H1 (cell line): Measurements from ENCODE around the gene SYT13. TPM values are rescaled to one million over a fixed set of nuclear protein-coding genes. Genes with fewer than 3 reads are reported as not detected.

Experiments
- CTCF ChIA-PET: fragments of 300-600 bp; sonication (Branson Sonifier 250); formaldehyde crosslinking; loops from one replicate; lab custom pipeline; 2021; ENCODE audit not compliant: partially characterized antibody; lab: Charles Lee
- POLR2A ChIA-PET: fragments of 300-600 bp; sonication (Branson Sonifier 250); formaldehyde crosslinking; loops from one replicate; lab custom pipeline; 2021; ENCODE audit warnings: inconsistent platforms; ENCODE audit not compliant: partially characterized antibody; lab: Charles Lee
- DNase-seq, 2 experiments: peaks; one replicate each; pipeline versions ENCODE4 v3.0.0 to v3.0.0-alpha.2; 2010 to 2022; ENCODE audit warnings: low spot score in 2 of 2, low read depth in 1 of 2, mixed read lengths in 1 of 2
- FAIRE-seq: peaks from 2 replicates; lab custom pipeline; 2011; peaks lifted over from hg19 to GRCh38; lab: Jason Lieb, UNC
- H2AFZ ChIP-seq: 2 replicates; pipeline ENCODE4 v1.8.1; 2012; ENCODE audit warnings: low read length, inconsistent platforms
- H2AK5ac ChIP-seq: 2 replicates; pipeline ENCODE4 v1.6.1; 2013; ENCODE audit warnings: low read depth, low read length
- H2BK120ac ChIP-seq: replicated peaks from 2 replicates; pipeline ENCODE3; 2013; ENCODE audit warnings: low read depth, low read length, inconsistent platforms
- H2BK12ac ChIP-seq: 2 replicates; pipeline ENCODE4 v1.6.1; 2013; ENCODE audit warnings: low read depth, low read length
- H2BK15ac ChIP-seq: 2 replicates; pipeline ENCODE4 v1.6.1; 2013; ENCODE audit warnings: low read length
- H2BK20ac ChIP-seq: 2 replicates; pipeline ENCODE4 v1.6.1; 2013; ENCODE audit warnings: low read length
- H2BK5ac ChIP-seq: 2 replicates; pipeline ENCODE4 v1.6.1; 2013; ENCODE audit warnings: low read depth, low read length
- H3K14ac ChIP-seq: 2 replicates; pipeline ENCODE4 v1.6.1; 2013; ENCODE audit warnings: inconsistent platforms; ENCODE audit not compliant: insufficient read length
- H3K18ac ChIP-seq: 2 replicates; pipeline ENCODE4 v1.6.1; 2013; ENCODE audit warnings: low read length; ENCODE audit errors: extremely low read depth
- H3K23ac ChIP-seq: 2 replicates; pipeline ENCODE4 v1.6.1; 2013; ENCODE audit warnings: inconsistent platforms; ENCODE audit not compliant: insufficient read length
- H3K23me2 ChIP-seq: 2 replicates; pipeline ENCODE4 v1.6.1; 2013; ENCODE audit warnings: low read depth, low read length
- H3K27ac ChIP-seq: 2 replicates; pipeline ENCODE4 v1.6.1; 2011; ENCODE audit warnings: low read depth, low read length, inconsistent platforms
- H3K27me3 ChIP-seq, 4 experiments: replicated peaks in 1 of 4; 1 replicate in 1 of 4; 2 replicates in 3 of 4; pipeline versions ENCODE4 v1.6.1 to v1.8.1; 2011 to 2013; ENCODE audit warnings: low read length in 3 of 4, mild to moderate bottlenecking in 3 of 4, inconsistent platforms in 2 of 4, mixed read lengths in 2 of 4, moderate library complexity in 1 of 4; ENCODE audit not compliant: control insufficient read depth in 3 of 4, insufficient read depth in 3 of 4; ENCODE audit errors: extremely low read depth in 1 of 4
- H3K36me3 ChIP-seq, 4 experiments: 2 replicates each; pipeline versions ENCODE4 v1.6.1 to v1.8.1; 2011 to 2013; ENCODE audit warnings: mild to moderate bottlenecking in 4 of 4, low read length in 3 of 4, moderate library complexity in 2 of 4, control low read depth in 1 of 4, inconsistent platforms in 1 of 4; ENCODE audit not compliant: insufficient read depth in 4 of 4, control insufficient read depth in 2 of 4
- H3K4ac ChIP-seq: replicated peaks from 2 replicates; pipeline ENCODE3; 2013; ENCODE audit warnings: low read length, low read depth, mixed read lengths, inconsistent platforms; ENCODE audit not compliant: insufficient read length
- H3K4me1 ChIP-seq, 4 experiments: replicated peaks in 1 of 4; 1 replicate in 1 of 4; 2 replicates in 3 of 4; pipeline versions ENCODE4 v1.6.1 to v1.8.1; 2011 to 2013; ENCODE audit warnings: low read length in 3 of 4, inconsistent platforms in 2 of 4, mixed read lengths in 1 of 4; ENCODE audit not compliant: insufficient read depth in 4 of 4, control insufficient read depth in 3 of 4
- H3K4me2 ChIP-seq, 2 experiments: 2 replicates each; pipeline versions ENCODE4 v1.6.1 to v1.8.1; 2011 to 2013; ENCODE audit warnings: low read depth in 2 of 2, low read length in 2 of 2, control low read depth in 1 of 2, inconsistent platforms in 1 of 2, mild to moderate bottlenecking in 1 of 2; ENCODE audit not compliant: insufficient read depth in 1 of 2
- H3K4me3 ChIP-seq, 4 experiments: fragments of 200-600, 300-600 bp in 1 of 4; sonication (generic), shearing (Covaris generic), sonication (Bioruptor Twin) in 1 of 4; 2 replicates each; pipeline versions ENCODE4 v1.5.1 to v1.8.1; 2011 to 2016; ENCODE audit warnings: low read length in 4 of 4, low read depth in 3 of 4, control low read depth in 2 of 4, inconsistent platforms in 2 of 4, mild to moderate bottlenecking in 2 of 4, mixed read lengths in 1 of 4, moderate library complexity in 1 of 4; ENCODE audit not compliant: insufficient read depth in 2 of 4; ENCODE audit errors: extremely low read depth in 1 of 4
- H3K56ac ChIP-seq: replicated peaks from 2 replicates; pipeline ENCODE3; 2013; ENCODE audit warnings: low read depth, mild to moderate bottlenecking, mixed read lengths, low read length, inconsistent platforms; ENCODE audit not compliant: insufficient read length
- H3K79me1 ChIP-seq: 2 replicates; pipeline ENCODE4 v1.6.1; 2013; ENCODE audit warnings: low read depth, low read length, control low read depth
- H3K79me2 ChIP-seq, 2 experiments: 2 replicates each; pipeline versions ENCODE4 v1.6.1 to v1.8.1; 2012 to 2013; ENCODE audit warnings: low read length in 2 of 2, mild to moderate bottlenecking in 2 of 2, inconsistent platforms in 1 of 2; ENCODE audit not compliant: insufficient read depth in 2 of 2, control insufficient read depth in 1 of 2
- H3K9ac ChIP-seq, 4 experiments: replicated peaks in 1 of 4; 1 replicate in 1 of 4; 2 replicates in 3 of 4; pipeline versions ENCODE4 v1.6.1 to v1.8.1; 2011 to 2013; ENCODE audit warnings: low read depth in 3 of 4, low read length in 3 of 4, control low read depth in 2 of 4, mild to moderate bottlenecking in 2 of 4, moderate library complexity in 2 of 4, inconsistent platforms in 1 of 4; ENCODE audit errors: extremely low read depth in 1 of 4
- H3K9me3 ChIP-seq, 2 experiments: 2 replicates each; pipeline versions ENCODE4 v1.6.1 to v1.8.1; 2012 to 2013; ENCODE audit warnings: mild to moderate bottlenecking in 2 of 2, moderate library complexity in 2 of 2, control low read depth in 1 of 2, inconsistent platforms in 1 of 2, low read depth in 1 of 2, low read length in 1 of 2, mixed read lengths in 1 of 2; ENCODE audit not compliant: insufficient read depth in 2 of 2
- H4K20me1 ChIP-seq, 2 experiments: replicated peaks in 1 of 2; 2 replicates each; pipeline versions ENCODE3 to v1.8.1; 2011 to 2013; ENCODE audit warnings: inconsistent platforms in 2 of 2, low read length in 2 of 2, mild to moderate bottlenecking in 1 of 2; ENCODE audit not compliant: insufficient read depth in 2 of 2, control insufficient read depth in 1 of 2
- H4K5ac ChIP-seq: 2 replicates; pipeline ENCODE4 v1.6.1; 2013; ENCODE audit warnings: low read length, low read depth, mixed read lengths, inconsistent platforms; ENCODE audit not compliant: insufficient read length
- H4K8ac ChIP-seq: 2 replicates; pipeline ENCODE4 v1.8.0; 2013; ENCODE audit warnings: mild to moderate bottlenecking, moderate library complexity, low read length, inconsistent platforms; ENCODE audit not compliant: insufficient read depth; ENCODE audit errors: extremely low read depth
- H4K91ac ChIP-seq: replicated peaks from 2 replicates; pipeline ENCODE3; 2013; ENCODE audit warnings: low read length, mixed read lengths, inconsistent platforms; ENCODE audit not compliant: insufficient read length
- CHD1 ChIP-seq: IDR thresholded peaks from 2 replicates; pipeline ENCODE4 v1.6.1; 2012; ENCODE audit warnings: low read depth, low read length, improper control_type of control experiment
- CREB1 ChIP-seq: IDR thresholded peaks from 2 replicates; pipeline ENCODE4 v1.6.1; 2012; ENCODE audit warnings: inconsistent platforms
- EGR1 ChIP-seq: IDR thresholded peaks from 2 replicates; pipeline ENCODE4 v1.6.1; 2011; ENCODE audit warnings: low read depth, low read length, borderline replicate concordance
- FOSL1 ChIP-seq: IDR thresholded peaks from 2 replicates; pipeline ENCODE4 v1.6.1; 2011; ENCODE audit warnings: mild to moderate bottlenecking, low read depth, low read length, moderate library complexity; ENCODE audit not compliant: insufficient read depth
- HDAC6 ChIP-seq: IDR thresholded peaks from one replicate; pipeline ENCODE4 v1.7.1; 2012; ENCODE audit warnings: low read depth, mild to moderate bottlenecking, inconsistent platforms, low read length, moderate library complexity
- POLR2A ChIP-seq, 2 experiments: IDR thresholded peaks; 1 replicate in 1 of 2; 2 replicates in 1 of 2; pipeline ENCODE4 v1.6.1; 2011; ENCODE audit warnings: low read depth in 2 of 2, low read length in 2 of 2, mild to moderate bottlenecking in 2 of 2; ENCODE audit errors: control extremely low read depth in 1 of 2
- RAD21 ChIP-seq, 2 experiments: IDR thresholded peaks in 1 of 2; conservative IDR thresholded peaks in 1 of 2; 2 replicates each; pipeline ENCODE4 v1.6.1; 2011; ENCODE audit warnings: low read depth in 2 of 2, low read length in 2 of 2, improper control_type of control experiment in 1 of 2, inconsistent platforms in 1 of 2, mild to moderate bottlenecking in 1 of 2, moderate library complexity in 1 of 2
- SAP30 ChIP-seq: fragments of 300-600 bp; sonication (generic); IDR thresholded peaks from 2 replicates; pipeline ENCODE4 v1.7.1; 2012; ENCODE audit warnings: low read length, moderate library complexity, mild to moderate bottlenecking, inconsistent platforms; ENCODE audit not compliant: insufficient read depth, insufficient replicate concordance
- SIN3A ChIP-seq, 2 experiments: IDR thresholded peaks in 1 of 2; conservative IDR thresholded peaks in 1 of 2; 2 replicates each; pipeline ENCODE4 v1.6.1; 2011 to 2012; ENCODE audit warnings: low read length in 2 of 2, improper control_type of control experiment in 1 of 2, low read depth in 1 of 2, mild to moderate bottlenecking in 1 of 2
- SIX5 ChIP-seq: IDR thresholded peaks from 2 replicates; pipeline ENCODE4 v1.6.1; 2011; ENCODE audit warnings: mild to moderate bottlenecking, low read depth, low read length
- SP4 ChIP-seq: IDR thresholded peaks from 2 replicates; pipeline ENCODE4 v1.6.1; 2012; ENCODE audit warnings: low read length, inconsistent platforms
- whole genome bisulfite sequencing, 2 experiments: shearing (Covaris generic) in 1 of 2; methylation state at CpG; one replicate each; pipeline versions ENCODE4 v1.1.6 to v1.1.7; 2013 to 2015; ENCODE audit warnings: low lambda C conversion rate in 2 of 2, mixed read lengths in 2 of 2, inconsistent platforms in 1 of 2, low coverage in 1 of 2, missing lambda C conversion rate in 1 of 2; ENCODE audit not compliant: insufficient replicate concordance in 2 of 2, insufficient coverage in 1 of 2, insufficient read length in 1 of 2; ENCODE audit errors: extremely low coverage in 1 of 2, missing lambda C conversion rate in 1 of 2; 5-methylcytosine and 5-hydroxymethylcytosine counted together
- polyA plus RNA-seq, 7 experiments: library from polyadenylated mRNA; depleted of rRNA in 3 of 7; stranded (reverse) in 5 of 7; unstranded in 2 of 7; fragments of >200 nt in 5 of 7; fragments of 200-250 nt in 2 of 7; gene quantifications; 1 replicate in 5 of 7; 2 replicates in 1 of 7; 4 replicates in 1 of 7; pipeline versions ENCODE4 v1.2.1 to v1.2.3, GENCODE V29; 2011 to 2013; ENCODE audit warnings: missing spikeins in 2 of 7, mixed read lengths in 2 of 7
- total RNA-seq: library from RNA; stranded (reverse); fragmentation: NEBNext Ultra II Directional; extraction: Animal tissue kit (Norgen Biotek cat#: 25700); gene quantifications from 2 replicates; pipeline ENCODE4 v1.2.1, GENCODE V29; 2021
- TF ChIP-seq, protein P1 (sequence below): IDR thresholded peaks from 2 replicates; pipeline ENCODE4 v1.6.1; 2012; ENCODE audit warnings: low read length, inconsistent platforms

The SYT13 gene
- total and polyA plus RNA-seq, 2 of the 8 experiments (the other 6 are each of a cell fraction or from before 2014, with no cell fraction given): 4.8 to 13.2 TPM

DNA sequence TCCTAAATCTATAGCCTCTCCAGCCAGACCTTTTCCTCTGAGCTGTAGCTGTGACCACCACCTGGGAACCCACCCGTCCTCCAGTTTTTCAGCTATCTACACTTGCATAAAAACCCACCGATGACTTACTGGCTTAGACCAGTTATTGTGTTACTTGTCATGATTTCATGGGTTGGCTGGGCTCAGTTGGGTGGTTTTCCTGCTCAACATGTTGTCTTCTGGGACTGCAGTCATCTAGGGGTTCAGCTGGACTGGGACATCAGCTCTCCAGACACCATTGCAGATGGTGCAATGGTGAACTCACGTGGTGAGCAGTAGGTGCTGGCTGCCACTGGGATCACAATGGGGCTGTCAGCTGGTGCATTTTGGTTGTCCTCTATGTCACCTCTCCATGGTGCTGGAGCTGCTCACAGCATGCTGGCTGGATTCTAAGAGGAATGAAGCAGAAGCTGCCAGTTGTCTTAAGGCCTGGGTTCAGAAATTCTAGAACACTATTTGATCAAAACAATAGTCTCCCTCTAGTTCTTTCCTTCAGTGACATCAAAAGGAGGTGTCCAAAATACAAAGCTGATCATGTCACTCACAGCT, 1.3 kb upstream of the SYT13 start:
- Histone ChIP-seq H3K79me1 (no peaks in the 10 kb centered on the region), H3K4me1 (peaks cover 0 to 9% (median 3%) of the 10 kb centered on the region in 4 experiments; a peak in 5 of 7 replicates), H4K20me1 (no peaks in the 10 kb centered on the region), H3K27me3 (peaks cover 2 to 18% (median 14%) of the 10 kb centered on the region in 4 experiments), H3K4me2 (no peak overlapping the region; a peak in 1 of 4 replicates), H2BK120ac (no peak overlapping the region), H3K23ac (no peak overlapping the region), H3K23me2 (peaks cover 12% of the 10 kb centered on the region; the same call in 1 of the 2 replicates), H2BK15ac (no peak overlapping the region), H3K9ac (no peak overlapping the region), H3K56ac (no peak overlapping the region), H2AFZ (no peak overlapping the region), H3K9me3 (no peaks in the 10 kb centered on the region), H2BK5ac (no peak overlapping the region), H3K36me3 (no peaks in the 10 kb centered on the region), H2AK5ac (no peak overlapping the region), H3K18ac (no peak overlapping the region), H3K79me2 (no peaks in the 10 kb centered on the region), H4K8ac (no peak overlapping the region), H3K4me3 (no peak overlapping the region), H2BK20ac (no peak overlapping the region), H3K27ac (no peak overlapping the region), H2BK12ac (no peak overlapping the region), H4K5ac (no peak overlapping the region), H4K91ac (no peak overlapping the region), H3K4ac (no peak overlapping the region), H3K14ac (no peak overlapping the region)
- no peak for DNase-seq
- WGBS, 2 experiments: 82% methylated on average over 3 of the region's 3 CpGs; no CpG with 5 or more reads in 1 of the 2 experiments
- FAIRE-seq: no peak
- CTCF ChIA-PET: interaction anchor here (1.0 to 16.2 kb wide), 19 partner anchors 10 to 653 kb away, joined by 3 to 211 read pairs (median 5); no protein-coding TSS in a partner anchor
- POLR2A ChIA-PET: interaction anchor here (1.2 kb wide), 2 partner anchors 9 to 177 kb away, joined by 3 read pairs; no protein-coding TSS in a partner anchor
- TF ChIP-seq POLR2A (IDR thresholded peaks at IDR 0.05; ENCODE audit: control extremely low read depth in 1 of 2, low read depth in 2 of 2, low read length in 2 of 2): no peak
- TF ChIP-seq SIN3A (conservative IDR thresholded peaks at IDR 0.05 in 1 of 2, IDR thresholded peaks at IDR 0.05 in 1 of 2; ENCODE audit: low read depth in 1 of 2, low read length in 2 of 2): no peak
- no peak for TF ChIP-seq SIX5
- no peak for TF ChIP-seq HDAC6
- no peak for TF ChIP-seq SP4
- no peak for TF ChIP-seq FOSL1
- no peak for TF ChIP-seq EGR1
- TF ChIP-seq, protein P1, sequence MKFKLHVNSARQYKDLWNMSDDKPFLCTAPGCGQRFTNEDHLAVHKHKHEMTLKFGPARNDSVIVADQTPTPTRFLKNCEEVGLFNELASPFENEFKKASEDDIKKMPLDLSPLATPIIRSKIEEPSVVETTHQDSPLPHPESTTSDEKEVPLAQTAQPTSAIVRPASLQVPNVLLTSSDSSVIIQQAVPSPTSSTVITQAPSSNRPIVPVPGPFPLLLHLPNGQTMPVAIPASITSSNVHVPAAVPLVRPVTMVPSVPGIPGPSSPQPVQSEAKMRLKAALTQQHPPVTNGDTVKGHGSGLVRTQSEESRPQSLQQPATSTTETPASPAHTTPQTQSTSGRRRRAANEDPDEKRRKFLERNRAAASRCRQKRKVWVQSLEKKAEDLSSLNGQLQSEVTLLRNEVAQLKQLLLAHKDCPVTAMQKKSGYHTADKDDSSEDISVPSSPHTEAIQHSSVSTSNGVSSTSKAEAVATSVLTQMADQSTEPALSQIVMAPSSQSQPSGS: no peak
- TF ChIP-seq CREB1: no peak
- TF ChIP-seq RAD21 (IDR thresholded peaks at IDR 0.05 in 1 of 2, conservative IDR thresholded peaks at IDR 0.05 in 1 of 2; ENCODE audit: low read depth in 2 of 2, low read length in 2 of 2): no peak
- no peak for TF ChIP-seq CHD1
- TF ChIP-seq SAP30: no peak
